Keratinocyte (primary cell): Measurements from ENCODE around the gene DCAF6. TPM values are rescaled to one million over a fixed set of nuclear protein-coding genes. Genes with fewer than 3 reads are reported as not detected.

Source experiments
- DNase-seq: peaks from one replicate; pipeline ENCODE4 v3.0.0-alpha.2; 2011; ENCODE audit warnings: low read depth, missing footprints, low spot score
- FAIRE-seq: peaks from 2 replicates; lab custom pipeline; 2011; peaks lifted over from hg19 to GRCh38; lab: Jason Lieb, UNC
- H2AFZ ChIP-seq: 2 replicates; pipeline ENCODE4 v1.6.0; 2012; ENCODE audit warnings: low read length, control low read depth, inconsistent platforms; ENCODE audit not compliant: control insufficient read depth
- H3K27ac ChIP-seq: 2 replicates; pipeline ENCODE4 v1.5.1; 2011; ENCODE audit warnings: low read length; ENCODE audit not compliant: control insufficient read depth, insufficient read depth
- H3K27me3 ChIP-seq: 3 replicates; pipeline ENCODE4 v1.6.0; 2011; ENCODE audit warnings: low read length; ENCODE audit not compliant: control insufficient read depth, insufficient read depth; ENCODE audit errors: extremely low read depth
- H3K36me3 ChIP-seq, 2 experiments: 2 replicates in 1 of 2; 3 replicates in 1 of 2; pipeline ENCODE4 v1.5.1; 2011; ENCODE audit warnings: low read length in 2 of 2, mild to moderate bottlenecking in 1 of 2; ENCODE audit not compliant: control insufficient read depth in 2 of 2, insufficient read depth in 2 of 2; ENCODE audit errors: extremely low read depth in 1 of 2
- H3K4me1 ChIP-seq: 3 replicates; pipeline ENCODE4 v1.5.1; 2011; ENCODE audit warnings: low read length; ENCODE audit not compliant: control insufficient read depth, insufficient read depth; ENCODE audit errors: extremely low read depth
- H3K4me2 ChIP-seq: 3 replicates; pipeline ENCODE4 v1.6.0; 2011; ENCODE audit warnings: low read depth, low read length; ENCODE audit not compliant: control insufficient read depth, insufficient read depth; ENCODE audit errors: extremely low read depth
- H3K4me3 ChIP-seq, 3 experiments: fragments of 200-600 bp in 1 of 3; sonication (generic) in 1 of 3; 2 replicates in 2 of 3; 3 replicates in 1 of 3; pipeline ENCODE4 v1.5.1; 2011 to 2016; ENCODE audit warnings: low read length in 3 of 3, mild to moderate bottlenecking in 3 of 3, control low read depth in 2 of 3, inconsistent platforms in 1 of 3, low read depth in 1 of 3, mixed read lengths in 1 of 3, mixed run types in 1 of 3, moderate library complexity in 1 of 3; ENCODE audit not compliant: control insufficient read depth in 2 of 3, insufficient read depth in 2 of 3; ENCODE audit errors: extremely low read depth in 1 of 3
- H3K79me2 ChIP-seq: 2 replicates; pipeline ENCODE4 v1.6.0; 2012; ENCODE audit warnings: low read length; ENCODE audit not compliant: control insufficient read depth, insufficient read depth
- H3K9ac ChIP-seq: 3 replicates; pipeline ENCODE4 v1.6.0; 2011; ENCODE audit warnings: low read length; ENCODE audit not compliant: control insufficient read depth, insufficient read depth; ENCODE audit errors: extremely low read depth
- H3K9me1 ChIP-seq: 3 replicates; pipeline ENCODE4 v1.6.0; 2011; ENCODE audit warnings: low read length; ENCODE audit not compliant: control insufficient read depth, insufficient read depth; ENCODE audit errors: extremely low read depth
- H3K9me3 ChIP-seq: 2 replicates; pipeline ENCODE4 v1.5.1; 2012; ENCODE audit warnings: low read depth, low read length; ENCODE audit not compliant: control insufficient read depth
- H4K20me1 ChIP-seq: 3 replicates; pipeline ENCODE4 v1.6.0; 2011; ENCODE audit warnings: low read length; ENCODE audit not compliant: control insufficient read depth, insufficient read depth; ENCODE audit errors: extremely low read depth
- CTCF ChIP-seq, 3 experiments: IDR thresholded peaks in 1 of 3; conservative IDR thresholded peaks in 1 of 3; optimal IDR thresholded peaks in 1 of 3; 2 replicates in 2 of 3; 3 replicates in 1 of 3; pipeline versions ENCODE3 to v1.5.1; 2011; ENCODE audit warnings: low read length in 3 of 3, mild to moderate bottlenecking in 3 of 3, moderate library complexity in 2 of 3, control low read depth in 1 of 3, inconsistent platforms in 1 of 3; ENCODE audit not compliant: insufficient read depth in 2 of 3; ENCODE audit errors: extremely low read depth in 1 of 3
- EZH2 ChIP-seq: IDR thresholded peaks from one replicate; pipeline ENCODE4 v1.6.1; 2012; ENCODE audit warnings: inconsistent platforms, mild to moderate bottlenecking, low read length, moderate library complexity
- dilution Hi-C: fragments of 300-500 bp; cut with MboI; formaldehyde crosslinking; loops from one replicate; pipeline ENCODE4 v1.7.0; 2020; ENCODE audit warnings: low sequenced_read_pairs; ENCODE audit not compliant: extremely low pct_ligation_motif_present
- polyA plus RNA-seq, 5 experiments: library from polyadenylated mRNA; depleted of rRNA in 3 of 5; stranded (reverse) in 3 of 5; stranded (forward) in 1 of 5; unstranded in 1 of 5; fragments of >200 nt; gene quantifications; 1 replicate in 1 of 5; 2 replicates in 3 of 5; 3 replicates in 1 of 5; pipeline versions ENCODE4 v1.2.1 to v1.2.3, GENCODE V29; 2011 to 2012; ENCODE audit warnings: missing spikeins in 2 of 5, low read depth in 1 of 5, low replicate concordance in 1 of 5

Gene DCAF6
- polyA plus RNA-seq, 1 donor (not counting 4 experiments of a cell fraction or from before 2014, with no cell fraction given) = 109 TPM

- H3K4me1 ChIP-seq = no peaks in the 10 kb centered on the region
- dilution Hi-C loops = no loop called here
- no peaks in the 10 kb centered on the region for H3K27me3 ChIP-seq
- no peak overlapping the region for H3K4me3 ChIP-seq
- H3K36me3 ChIP-seq = no peaks in the 10 kb centered on the region
- H3K9ac ChIP-seq = no peak overlapping the region
- no peak overlapping the region for H3K27ac ChIP-seq
- TF ChIP-seq CTCF (optimal IDR thresholded peaks at IDR 0.05 in 1 of 3, IDR thresholded peaks at IDR 0.05 in 1 of 3, conservative IDR thresholded peaks at IDR 0.05 in 1 of 3; ENCODE audit: extremely low read depth in 1 of 3, insufficient read depth in 2 of 3, low read length in 3 of 3) (no peak), EZH2 (no peak)
- H3K79me2 ChIP-seq = no peaks in the 10 kb centered on the region
- H3K9me1 ChIP-seq = no peaks in the 10 kb centered on the region
- FAIRE-seq = no peak
- no peak for DNase-seq
- no peak overlapping the region for H2AFZ ChIP-seq
- no peaks in the 10 kb centered on the region for H4K20me1 ChIP-seq
- H3K4me2 ChIP-seq = no peak overlapping the region
- peaks cover 2% of the 10 kb centered on the region for H3K9me3 ChIP-seq
Measured at GRCh38 chr1:167905182-167905581, 31.3 kb upstream of the DCAF6 start.

- no peak overlapping the region for H3K4me2 ChIP-seq
- no peak for FAIRE-seq
- no peaks in the 10 kb centered on the region for H3K36me3 ChIP-seq
- dilution Hi-C loops = no loop called here
- H4K20me1 ChIP-seq = no peaks in the 10 kb centered on the region
- no peak overlapping the region for H3K4me3 ChIP-seq
- no peaks in the 10 kb centered on the region for H3K9me1 ChIP-seq
- H3K4me1 ChIP-seq = peaks cover 2% of the 10 kb centered on the region
- TF ChIP-seq EZH2 (no peak), CTCF (optimal IDR thresholded peaks at IDR 0.05 in 1 of 3, IDR thresholded peaks at IDR 0.05 in 1 of 3, conservative IDR thresholded peaks at IDR 0.05 in 1 of 3; ENCODE audit: extremely low read depth in 1 of 3, insufficient read depth in 2 of 3, low read length in 3 of 3) (no peak)
- no peak for DNase-seq
- no peak overlapping the region for H3K9ac ChIP-seq
- no peaks in the 10 kb centered on the region for H3K79me2 ChIP-seq
- H2AFZ ChIP-seq = no peak overlapping the region
- no peak overlapping the region for H3K27ac ChIP-seq
- H3K9me3 ChIP-seq = peaks cover 2% of the 10 kb centered on the region
- H3K27me3 ChIP-seq = no peaks in the 10 kb centered on the region
Measured at GRCh38 chr1:167905671-167906070, 30.8 kb upstream of the DCAF6 start.
